ENCODE results near the gene COG2.
"Not testable (repeated sequence)": the region's sequence is repeated elsewhere in the genome, so short reads cannot be mapped to it uniquely, and the experiment has no call there.

Gene COG2

GRCh38 chr1:230703679-230704385 lies 61.6 kb downstream of the COG2 start:
- DNase-seq, result no peak

- DNase-seq, result no peak
Observed at GRCh38 chr1:230704830-230705229, 62.5 kb downstream of the COG2 start.

GRCh38 chr1:230705289-230706019 lies 63.2 kb downstream of the COG2 start:
- DNase-seq, result no peak

- no peak for DNase-seq
Observed at GRCh38 chr1:230706020-230706699, 63.9 kb downstream of the COG2 start.

GRCh38 chr1:230706887-230707731 lies 64.8 kb downstream of the COG2 start:
- no peak for DNase-seq

GRCh38 chr1:230707732-230708630 lies 65.7 kb downstream of the COG2 start:
- DNase-seq, result no peak

- no peak for DNase-seq
Observed at GRCh38 chr1:230708631-230709580, 66.6 kb downstream of the COG2 start.

GRCh38 chr1:230709619-230710542 lies 67.6 kb downstream of the COG2 start:
- DNase-seq, result no peak

GRCh38 chr1:230710543-230710904 lies 68.2 kb downstream of the COG2 start:
- no peak for DNase-seq

GRCh38 chr1:230711245-230711644 lies 69.0 kb downstream of the COG2 start:
- no peak for DNase-seq

- DNase-seq, result no peak
Observed at GRCh38 chr1:230712470-230712942, 70.2 kb downstream of the COG2 start.

- no peak for DNase-seq
Observed at GRCh38 chr1:230713138-230713537, 70.9 kb downstream of the COG2 start.

- DNase-seq, result no peak
Observed at GRCh38 chr1:230713547-230713914, 71.2 kb downstream of the COG2 start.

GRCh38 chr1:230713915-230714764 lies 71.9 kb downstream of the COG2 start, which contains the start of gene AGT:
Gene AGT, minus strand, starts transcription at chr1:230714122. Its CDS starts 3,299 bp downstream, at chr1:230710823.
- no peak for DNase-seq

- no peak for DNase-seq
Observed at GRCh38 chr1:230715510-230715909, 73.2 kb downstream of the COG2 start.

- not testable (repeated sequence) for DNase-seq
Observed at GRCh38 chr1:230716453-230716852, 74.2 kb downstream of the COG2 start.

- no peak for DNase-seq
Observed at GRCh38 chr1:230717251-230717650, 75.0 kb downstream of the COG2 start.

GRCh38 chr1:230721849-230722522 lies 79.7 kb downstream of the COG2 start:
- not testable (repeated sequence) for DNase-seq
